HG03196 (cell line): Measurements from ENCODE around the gene KCND3.
"Not testable (repeated sequence)": the region's sequence is repeated elsewhere in the genome, so short reads cannot be mapped to it uniquely, and the experiment has no call there.

Experiments used
- ATAC-seq: cut with Tn5 transposase; IDR thresholded peaks from one replicate; pipeline ENCODE4 v1.9.1; 2021; ENCODE audit not compliant: unreplicated experiment

KCND3 gene

GRCh38 chr1:111747282-111747734 lies 242.2 kb downstream of the KCND3 start:
- no peak for ATAC-seq

- ATAC-seq, result no peak
Measured at GRCh38 chr1:111746614-111746999, 242.9 kb downstream of the KCND3 start.

DNA sequence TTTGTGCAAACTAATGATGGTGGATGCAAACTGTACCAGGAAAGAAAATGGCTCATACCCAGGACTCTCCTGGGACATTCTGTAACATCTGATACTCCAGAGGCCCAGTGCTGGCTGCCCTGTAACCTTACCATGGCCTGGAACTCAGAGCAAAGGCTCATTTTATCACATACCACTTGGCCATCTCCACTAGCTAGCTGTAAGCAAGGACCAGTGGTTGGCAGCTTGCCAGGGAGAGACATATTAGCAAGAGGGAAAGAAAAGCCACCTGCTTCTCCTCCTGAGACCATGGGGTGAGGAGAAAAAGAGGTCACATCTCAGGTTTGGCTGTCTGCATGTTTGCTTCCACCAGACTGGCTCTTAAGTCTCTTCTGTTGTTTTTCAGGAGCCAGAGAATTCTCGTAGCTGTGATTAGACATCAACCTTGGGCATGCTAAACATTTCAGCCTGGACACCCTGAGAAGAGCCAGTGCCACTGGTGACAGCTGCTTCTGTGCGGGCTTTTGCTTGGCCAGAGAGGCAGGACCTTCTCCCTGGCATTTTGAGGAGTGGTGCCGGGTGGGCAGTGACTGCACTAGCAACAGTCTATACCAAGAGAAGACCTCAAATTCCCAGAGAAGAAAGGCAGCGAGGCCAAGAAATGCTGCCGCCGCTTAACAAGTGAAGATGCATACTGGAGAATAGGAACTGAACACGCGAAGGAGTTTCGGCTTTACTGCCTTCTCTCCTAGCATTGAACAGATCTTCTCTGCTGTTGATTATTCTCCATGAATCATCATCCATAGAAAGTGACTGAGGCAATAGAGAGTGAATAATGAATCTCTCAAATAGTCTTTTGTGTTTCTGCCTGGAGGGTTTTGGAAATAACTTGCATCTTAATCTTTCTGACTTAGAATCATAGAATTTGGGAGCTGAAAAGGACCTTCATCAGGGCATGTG lies 243.5 kb downstream of the KCND3 start:
- no peak for ATAC-seq

DNA sequence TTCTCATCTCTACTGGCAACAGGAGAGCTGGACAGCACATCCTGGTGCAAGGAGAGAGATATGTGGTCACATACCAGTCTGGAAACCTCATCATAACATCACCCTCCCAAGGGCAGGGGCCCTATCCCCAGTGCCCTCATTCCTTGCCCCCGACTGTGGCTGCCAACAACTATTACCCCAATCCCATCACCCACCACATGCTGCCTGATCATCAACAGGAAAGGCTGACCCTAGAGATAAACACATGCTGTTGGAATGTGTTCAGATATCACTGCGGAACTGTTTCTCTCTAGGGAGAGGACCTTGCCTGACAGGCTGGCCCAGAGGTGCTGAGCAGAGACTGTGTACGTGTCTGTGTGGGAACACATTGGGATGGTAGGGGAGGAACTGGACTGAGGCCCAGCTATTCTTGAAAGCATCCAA lies 245.8 kb downstream of the KCND3 start:
- ATAC-seq, result no peak

GRCh38 chr1:111742938-111743549 lies 246.4 kb downstream of the KCND3 start:
- ATAC-seq, result no peak

GRCh38 chr1:111742292-111742691 lies 247.2 kb downstream of the KCND3 start:
- ATAC-seq, result not testable (repeated sequence)

DNA sequence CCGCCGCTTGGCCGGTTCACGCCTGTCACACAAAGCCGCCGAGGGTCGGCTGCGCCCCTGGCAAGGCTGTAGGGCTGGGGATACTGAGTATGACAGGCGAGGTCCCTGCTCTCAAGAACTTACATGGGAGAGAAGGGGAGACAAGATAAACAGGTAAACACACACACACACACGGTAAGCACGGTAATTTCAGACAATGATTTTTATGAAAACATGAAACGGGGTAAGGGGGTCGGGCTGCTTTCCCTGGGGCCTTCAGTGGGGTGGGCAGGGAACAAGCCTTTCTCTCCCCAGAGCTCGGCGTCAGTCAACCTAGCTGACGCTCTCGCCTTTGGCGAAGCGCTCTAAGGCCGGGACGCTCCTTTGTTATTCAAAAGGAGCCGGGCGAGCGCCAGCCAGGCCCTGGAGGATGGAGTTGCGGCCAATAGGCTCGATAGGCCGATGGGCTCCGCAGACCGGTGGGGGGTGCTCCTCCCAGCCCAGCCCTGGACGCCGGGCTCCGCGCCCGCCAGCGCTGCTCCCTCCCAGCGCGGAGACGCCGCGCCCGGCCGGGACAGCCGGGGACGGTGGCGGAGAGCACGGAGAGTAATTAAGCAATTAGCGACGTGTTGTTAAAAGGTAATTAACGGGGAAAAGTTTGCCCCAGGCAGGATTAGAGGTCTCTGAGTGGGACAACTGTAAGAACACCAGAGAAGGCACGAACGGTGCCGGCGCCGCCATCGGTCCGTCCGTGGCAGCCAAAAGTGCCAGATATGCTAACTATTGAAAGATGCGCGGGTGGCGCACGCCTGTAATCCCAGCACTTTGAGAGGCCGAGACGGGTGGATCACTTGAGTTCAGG lies 249.3 kb downstream of the KCND3 start:
- no peak for ATAC-seq

DNA sequence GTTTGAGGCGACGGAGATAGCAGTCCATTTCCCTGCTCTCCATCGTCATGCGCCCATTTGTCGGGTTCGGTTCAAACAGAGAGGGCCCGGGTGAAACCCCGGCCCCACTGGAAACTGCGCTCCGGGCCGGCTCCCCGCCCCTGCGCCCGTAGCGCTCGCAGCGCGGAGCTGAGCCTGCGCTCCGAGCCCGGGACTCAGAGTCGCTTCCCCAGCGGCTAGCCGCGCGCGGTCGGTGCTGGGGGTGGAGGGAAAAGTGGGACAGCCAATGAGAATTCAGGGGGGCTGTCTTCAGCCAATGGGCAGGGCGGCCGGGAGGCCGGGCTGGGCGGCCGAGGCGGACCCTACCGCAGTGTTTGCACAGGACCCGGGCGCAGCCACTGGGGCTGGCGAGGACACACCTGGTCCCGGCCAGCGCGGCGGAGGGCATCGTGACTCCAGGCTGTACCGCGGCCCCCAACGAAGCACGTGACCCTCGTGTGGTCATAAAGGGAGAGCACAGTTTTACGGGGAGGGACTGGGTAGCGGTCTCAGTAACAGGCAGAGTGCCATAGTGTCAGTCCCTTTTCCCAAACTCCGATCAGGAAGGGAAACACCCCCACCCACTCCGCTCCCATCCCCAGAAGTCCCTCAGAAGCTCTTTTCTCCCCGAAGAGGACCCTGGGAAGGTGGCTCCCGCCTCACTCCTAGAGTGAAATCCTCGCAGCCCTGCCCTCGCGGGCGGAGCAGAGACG lies 250.1 kb downstream of the KCND3 start, which contains the start of gene INKA2:
Gene INKA2 (minus strand): TSS at position 202 of the 731 bp plus-strand sequence. CDS start 153 bp downstream, at position 49.
- peak; percentile 84 for ATAC-seq

- peak; percentile 39 for ATAC-seq
Measured at GRCh38 chr1:111738436-111739193, 250.9 kb downstream of the KCND3 start.

DNA sequence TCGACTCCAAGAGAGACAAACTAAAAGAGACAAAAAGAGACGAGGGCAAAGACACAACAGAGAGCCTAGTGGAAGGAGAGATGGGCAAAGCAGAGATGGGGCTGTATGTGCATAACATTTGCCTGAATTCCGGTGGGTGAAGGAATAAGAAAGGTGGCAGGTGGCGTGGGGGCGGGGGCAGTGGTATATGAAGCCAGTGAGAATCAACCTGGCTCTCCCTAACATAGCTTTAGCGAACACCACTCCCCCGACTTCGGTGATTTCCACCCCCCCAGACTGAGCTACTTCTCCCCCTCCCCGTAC lies 251.4 kb downstream of the KCND3 start:
- ATAC-seq, result no peak

DNA sequence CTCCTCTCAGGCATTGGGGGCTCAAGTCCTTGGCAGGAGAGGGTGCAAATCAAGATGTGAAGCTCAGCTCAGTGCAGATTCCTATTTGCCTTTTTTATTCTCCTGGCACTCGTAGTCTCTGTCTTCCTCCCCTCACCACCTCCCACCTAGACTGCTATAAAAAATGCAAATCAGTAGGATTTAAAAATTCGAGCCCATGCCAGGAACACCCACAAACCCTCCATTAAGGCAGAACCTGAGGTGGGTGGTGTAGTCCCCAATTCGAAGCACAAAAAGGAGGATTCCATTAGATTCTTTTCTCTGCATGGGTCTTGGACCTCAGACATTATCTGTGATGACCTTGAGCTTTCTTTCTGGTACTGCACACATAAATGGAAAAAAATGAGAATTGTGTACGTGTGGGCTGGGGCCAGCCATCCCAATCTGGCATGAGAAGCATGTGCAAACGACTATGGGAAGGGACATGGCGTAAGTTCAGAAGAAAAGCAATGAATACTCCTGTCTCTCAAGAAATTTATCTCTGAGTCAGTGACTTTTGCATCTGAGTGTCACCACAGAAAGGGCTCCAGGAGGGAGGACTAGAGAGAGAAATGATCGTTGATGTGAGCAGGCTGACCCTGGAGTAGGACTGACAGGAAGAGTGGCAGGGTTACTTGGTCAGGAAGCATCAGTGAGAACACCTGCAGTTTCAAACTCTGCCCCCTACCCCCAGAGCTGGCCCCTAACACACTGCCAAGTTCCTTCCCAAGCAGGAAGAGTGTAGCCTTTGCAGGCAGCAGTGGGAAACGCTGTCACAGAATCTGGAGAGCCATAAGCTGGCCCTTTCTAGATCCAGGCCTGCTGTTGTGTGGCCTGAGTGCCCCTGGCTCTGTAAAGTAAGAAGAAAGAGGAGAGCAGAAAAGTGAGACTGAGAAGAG lies 252.0 kb downstream of the KCND3 start:
- ATAC-seq, result no peak

GRCh38 chr1:111736548-111737215 lies 252.8 kb downstream of the KCND3 start:
- ATAC-seq, result no peak

DNA sequence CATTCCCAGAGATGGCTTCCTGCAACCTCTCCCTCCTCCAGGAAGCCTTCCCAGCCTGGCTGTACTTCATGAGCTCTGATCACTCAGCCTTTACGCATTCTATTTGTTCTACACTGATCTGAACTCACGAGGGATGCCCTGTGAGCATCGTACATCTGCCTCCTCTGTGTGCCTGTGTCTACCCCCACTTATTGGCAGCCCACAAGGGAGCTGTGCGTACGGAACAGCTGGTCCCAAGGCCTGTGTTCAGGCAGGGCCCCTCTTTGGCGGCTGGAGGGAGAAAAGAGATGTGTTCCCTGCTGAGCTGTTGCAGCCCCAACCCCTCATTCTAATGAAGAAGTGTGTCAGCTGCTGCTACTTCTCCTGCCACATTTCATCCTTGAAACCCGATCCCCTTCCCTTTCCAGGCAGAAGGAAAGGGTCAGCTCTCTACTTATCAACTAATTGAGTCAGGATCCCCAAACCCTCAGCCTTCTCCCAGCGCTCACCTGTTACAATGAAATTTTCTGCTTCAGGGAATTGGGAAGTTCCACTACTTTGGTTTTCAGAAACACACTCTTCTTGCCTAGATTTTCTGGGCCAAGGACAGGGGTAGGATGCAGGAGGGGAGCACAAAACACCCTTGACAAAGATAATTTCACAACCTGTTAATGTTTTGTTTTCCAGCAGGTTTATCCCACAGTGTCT lies 253.5 kb downstream of the KCND3 start:
- no peak for ATAC-seq

DNA sequence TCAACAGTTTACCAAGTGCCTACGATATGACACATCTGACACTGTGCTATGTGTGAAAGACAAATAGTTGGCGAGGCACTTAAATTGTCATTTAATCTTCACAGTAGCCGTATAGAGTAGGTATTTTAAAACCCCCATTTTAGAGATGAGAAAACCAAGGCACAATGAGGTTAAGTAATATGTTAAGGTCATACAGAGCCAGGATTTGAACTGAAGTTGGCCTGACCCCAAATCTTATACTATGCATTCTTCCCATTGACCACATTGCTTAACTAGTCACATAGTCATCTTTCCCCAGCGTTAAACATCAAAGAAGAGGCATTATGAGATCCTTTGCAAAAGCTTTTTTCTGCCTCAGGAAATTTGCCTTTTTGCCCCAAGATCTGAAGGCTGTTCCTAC lies 254.1 kb downstream of the KCND3 start:
- no peak for ATAC-seq

- no peak for ATAC-seq
Measured at GRCh38 chr1:111734856-111735255, 254.6 kb downstream of the KCND3 start.

- no peak for ATAC-seq
Measured at GRCh38 chr1:111734426-111734825, 255.0 kb downstream of the KCND3 start.

GRCh38 chr1:111733992-111734341 lies 255.5 kb downstream of the KCND3 start:
- ATAC-seq, result no peak
